Measurements from ENCODE around the gene KIF25.
"Not testable (repeated sequence)": the region's sequence is repeated elsewhere in the genome, so short reads cannot be mapped to it uniquely, and the experiment has no call there.

KIF25 gene

GRCh38 chr6:168058691-168059551 lies 61.5 kb downstream of the KIF25 start:
- DNase-seq (ENCODE audit: low read depth, low spot score), result no peak
- H3K27ac ChIP-seq, result no peak overlapping the region

- no peak for DNase-seq (ENCODE audit: low read depth, low spot score)
- no peak overlapping the region for H3K27ac ChIP-seq
Observed at GRCh38 chr6:168060521-168060931, 63.1 kb downstream of the KIF25 start.

GRCh38 chr6:168061269-168062210 lies 64.1 kb downstream of the KIF25 start:
- H3K27ac ChIP-seq, result no peak overlapping the region
- DNase-seq (ENCODE audit: low read depth, low spot score), result no peak

GRCh38 chr6:168062346-168063289 lies 65.1 kb downstream of the KIF25 start:
- H3K27ac ChIP-seq, result no peak overlapping the region
- DNase-seq (ENCODE audit: low read depth, low spot score), result no peak

GRCh38 chr6:168063431-168063830 lies 66.0 kb downstream of the KIF25 start:
- H3K27ac ChIP-seq, result no peak overlapping the region
- DNase-seq (ENCODE audit: low read depth, low spot score), result no peak

GRCh38 chr6:168064226-168064807 lies 66.8 kb downstream of the KIF25 start:
- no peak overlapping the region for H3K27ac ChIP-seq
- no peak for DNase-seq (ENCODE audit: low read depth, low spot score)

GRCh38 chr6:168067081-168067759 lies 69.7 kb downstream of the KIF25 start:
- H3K27ac ChIP-seq, result no peak overlapping the region
- no peak for DNase-seq (ENCODE audit: low read depth, low spot score)

- no peak for DNase-seq (ENCODE audit: low read depth, low spot score)
- H3K27ac ChIP-seq, result no peak overlapping the region
Observed at GRCh38 chr6:168070804-168071203, 73.3 kb downstream of the KIF25 start.

GRCh38 chr6:168071620-168072019 lies 74.1 kb downstream of the KIF25 start:
- no peak for DNase-seq (ENCODE audit: low read depth, low spot score)
- no peak overlapping the region for H3K27ac ChIP-seq

GRCh38 chr6:168072261-168072660 lies 74.8 kb downstream of the KIF25 start:
- no peak for DNase-seq (ENCODE audit: low read depth, low spot score)
- no peak overlapping the region for H3K27ac ChIP-seq

GRCh38 chr6:168072730-168073129 lies 75.3 kb downstream of the KIF25 start:
- DNase-seq (ENCODE audit: low read depth, low spot score), result no peak
- H3K27ac ChIP-seq, result no peak overlapping the region

- H3K27ac ChIP-seq, result no peak overlapping the region
- no peak for DNase-seq (ENCODE audit: low read depth, low spot score)
Observed at GRCh38 chr6:168073937-168074730, 76.7 kb downstream of the KIF25 start.

- no peak overlapping the region for H3K27ac ChIP-seq
- no peak for DNase-seq (ENCODE audit: low read depth, low spot score)
Observed at GRCh38 chr6:168075216-168075615, 77.7 kb downstream of the KIF25 start.

GRCh38 chr6:168075787-168076202 lies 78.3 kb downstream of the KIF25 start:
- no peak overlapping the region for H3K27ac ChIP-seq
- no peak for DNase-seq (ENCODE audit: low read depth, low spot score)

- DNase-seq (ENCODE audit: low read depth, low spot score), result not testable (repeated sequence)
Observed at GRCh38 chr6:168077401-168077800, 79.9 kb downstream of the KIF25 start.

GRCh38 chr6:168078175-168078942 lies 80.9 kb downstream of the KIF25 start:
- no peak for DNase-seq (ENCODE audit: low read depth, low spot score)
- H3K27ac ChIP-seq, result no peak overlapping the region

More at GRCh38 chr6:168077401-168077800, 79.9 kb downstream of the KIF25 start:
- H3K27ac ChIP-seq, result not testable (repeated sequence)

GRCh38 chr6:168078943-168079405 lies 81.5 kb downstream of the KIF25 start, which contains the start of gene FRMD1:
Gene FRMD1 (minus strand): TSS chr6:168079212. CDS start chr6:168079094, 118 bp downstream.
- no peak for DNase-seq (ENCODE audit: low read depth, low spot score)
- no peak within 1 kb of the TSS for H3K27ac ChIP-seq

Measured in epithelial cell of prostate (primary cell).